ENCODE measurements around the gene KRTAP10-5. TPM values are rescaled to one million over a fixed set of nuclear protein-coding genes. Genes with fewer than 3 reads are reported as not detected.

KRTAP10-5 gene
- total and polyA plus RNA-seq, 5 experiments from 2014 or later: not detected

GRCh38 chr21:44537930-44538911, 42.2 kb downstream of the KRTAP10-5 start:
- H3K9me3 Mint-ChIP-seq: peaks cover 0 to 3% (median 0%) of the 10 kb centered on the region in 9 donors
- DNase-seq: peak in 2 of 10 donors; percentile 0 to 24
- ATAC-seq: no peak
- H3K36me3 Mint-ChIP-seq: peaks cover 0 to 2% (median 0%) of the 10 kb centered on the region in 3 donors
- H3K4me3 Mint-ChIP-seq: no peak overlapping the region
- peaks cover 0 to 3% (median under 1%) of the 10 kb centered on the region in 4 donors for H3K4me1 Mint-ChIP-seq
- POLR2A ChIA-PET: no interaction called here
- peaks cover 0 to 2% (median 0%) of the 10 kb centered on the region in 5 donors for H3K27me3 Mint-ChIP-seq
- H3K27ac Mint-ChIP-seq: peak overlapping the region in 1 of 10 donors; percentile 80

- POLR2A ChIA-PET: no interaction called here
- Mint-ChIP-seq H3K27me3 (peaks cover 0 to 2% (median 0%) of the 10 kb centered on the region in 5 donors), H3K4me1 (peaks cover 0 to 1% (median 0%) of the 10 kb centered on the region in 4 donors), H3K9me3 (peaks cover 0 to 3% (median 0%) of the 10 kb centered on the region in 9 donors), H3K4me3 (no peak overlapping the region), H3K27ac (no peak overlapping the region), H3K36me3 (no peaks in the 10 kb centered on the region)
- ATAC-seq (no peak), DNase-seq (peak in 1 of 10 donors; percentile 15)
These were observed 44.4 kb downstream of the KRTAP10-5 start for GRCh38 chr21:44535963-44536362.

- Mint-ChIP-seq H3K36me3 (no peaks in the 10 kb centered on the region), H3K27ac (no peak overlapping the region), H3K4me3 (no peak overlapping the region), H3K27me3 (peaks cover 0 to 7% (median 2%) of the 10 kb centered on the region in 5 donors), H3K9me3 (peaks cover 0 to 2% (median 0%) of the 10 kb centered on the region in 9 donors), H3K4me1 (peaks cover 0 to 4% (median 1%) of the 10 kb centered on the region in 4 donors)
- ATAC-seq (no peak), DNase-seq (peak in 1 of 10 donors; percentile 11)
- POLR2A ChIA-PET: no interaction called here
These were observed 45.7 kb downstream of the KRTAP10-5 start for GRCh38 chr21:44534688-44535087.

GRCh38 chr21:44533891-44534627, 46.3 kb downstream of the KRTAP10-5 start:
- H3K27me3 Mint-ChIP-seq: peaks cover 0 to 7% (median 2%) of the 10 kb centered on the region in 5 donors
- no peaks in the 10 kb centered on the region for H3K36me3 Mint-ChIP-seq
- no peak overlapping the region for H3K4me3 Mint-ChIP-seq
- H3K27ac Mint-ChIP-seq: no peak overlapping the region
- no peak for ATAC-seq
- peak in 1 of 10 donors; percentile 53 for DNase-seq
- H3K4me1 Mint-ChIP-seq: peaks cover 0 to 6% (median 1%) of the 10 kb centered on the region in 4 donors
- POLR2A ChIA-PET: no interaction called here
- no peaks in the 10 kb centered on the region for H3K9me3 Mint-ChIP-seq

- POLR2A ChIA-PET: interaction anchor here (0.6 kb wide), 1 partner anchor 261 kb away, joined by 7 read pairs; no protein-coding TSS in a partner anchor
- Mint-ChIP-seq H3K27ac (peak overlapping the region in 1 of 10 donors; percentile 56), H3K36me3 (no peaks in the 10 kb centered on the region), H3K4me1 (peaks cover 0 to 8% (median 1%) of the 10 kb centered on the region in 4 donors), H3K4me3 (no peak overlapping the region), H3K27me3 (peaks cover 0 to 7% (median 2%) of the 10 kb centered on the region in 5 donors), H3K9me3 (no peaks in the 10 kb centered on the region)
- no peak for ATAC-seq
- DNase-seq: peak in 1 of 10 donors; percentile 52
These were observed 47.1 kb downstream of the KRTAP10-5 start for GRCh38 chr21:44533121-44533890.

GRCh38 chr21:44532712-44533111, 47.7 kb downstream of the KRTAP10-5 start:
- POLR2A ChIA-PET: interaction anchor here (0.6 kb wide), 1 partner anchor 262 kb away, joined by 7 read pairs; no protein-coding TSS in a partner anchor
- Mint-ChIP-seq H3K27ac (peak overlapping the region in 1 of 10 donors; percentile 34), H3K4me1 (peaks cover 0 to 8% (median 1%) of the 10 kb centered on the region in 4 donors), H3K9me3 (no peaks in the 10 kb centered on the region), H3K36me3 (no peaks in the 10 kb centered on the region), H3K4me3 (no peak overlapping the region), H3K27me3 (peaks cover 0 to 6% (median 2%) of the 10 kb centered on the region in 5 donors)
- no peak for ATAC-seq
- DNase-seq: no peak

- Mint-ChIP-seq H3K4me3 (no peak overlapping the region), H3K27me3 (peaks cover 0 to 6% (median 0%) of the 10 kb centered on the region in 5 donors), H3K4me1 (peaks cover 0 to 8% (median 1%) of the 10 kb centered on the region in 4 donors), H3K36me3 (no peaks in the 10 kb centered on the region), H3K9me3 (no peaks in the 10 kb centered on the region), H3K27ac (no peak overlapping the region)
- peak in 1 of 10 donors; percentile 28 for DNase-seq
- ATAC-seq: no peak
- POLR2A ChIA-PET: no interaction called here
These were observed 48.5 kb downstream of the KRTAP10-5 start for GRCh38 chr21:44531606-44532564.

- no peak overlapping the region for H3K4me3 Mint-ChIP-seq
- POLR2A ChIA-PET: no interaction called here
- H3K27ac Mint-ChIP-seq: peak overlapping the region in 1 of 10 donors; percentile 75
- no peaks in the 10 kb centered on the region for H3K9me3 Mint-ChIP-seq
- no peaks in the 10 kb centered on the region for H3K36me3 Mint-ChIP-seq
- peak in 2 of 10 donors; percentile 14 to 54 for DNase-seq
- peaks cover 0 to 8% (median 1%) of the 10 kb centered on the region in 4 donors for H3K4me1 Mint-ChIP-seq
- ATAC-seq: no peak
- H3K27me3 Mint-ChIP-seq: peaks cover 0 to 6% (median 0%) of the 10 kb centered on the region in 5 donors
These were observed 49.4 kb downstream of the KRTAP10-5 start for GRCh38 chr21:44530903-44531605.

- POLR2A ChIA-PET: no interaction called here
- peaks cover 0 to 6% (median 0%) of the 10 kb centered on the region in 5 donors for H3K27me3 Mint-ChIP-seq
- no peaks in the 10 kb centered on the region for H3K36me3 Mint-ChIP-seq
These were observed 50.0 kb downstream of the KRTAP10-5 start for GRCh38 chr21:44530221-44530902.

GRCh38 chr21:44529503-44530125, 50.8 kb downstream of the KRTAP10-5 start:
- H3K9me3 Mint-ChIP-seq: no peaks in the 10 kb centered on the region
- peaks cover 0 to 8% (median 1%) of the 10 kb centered on the region in 4 donors for H3K4me1 Mint-ChIP-seq
- POLR2A ChIA-PET: interaction anchor here (0.6 kb wide), 2 partner anchors 99 to 311 kb away, joined by 3 read pairs; no protein-coding TSS in a partner anchor
- ATAC-seq: no peak
- peak overlapping the region in 1 of 10 donors; percentile 26 for H3K27ac Mint-ChIP-seq
- H3K36me3 Mint-ChIP-seq: no peaks in the 10 kb centered on the region
- peaks cover 0 to 6% (median 0%) of the 10 kb centered on the region in 5 donors for H3K27me3 Mint-ChIP-seq
- peak in 2 of 10 donors; percentile 13 to 44 for DNase-seq
- no peak overlapping the region for H3K4me3 Mint-ChIP-seq

More at GRCh38 chr21:44530221-44530902, 50.0 kb downstream of the KRTAP10-5 start:
- DNase-seq: peak in 1 of 10 donors; percentile 12
- Mint-ChIP-seq H3K27ac (peak overlapping the region in 3 of 10 donors; percentile 26 to 56 (median 48)), H3K4me3 (no peak overlapping the region), H3K9me3 (no peaks in the 10 kb centered on the region), H3K4me1 (peaks cover 0 to 8% (median 1%) of the 10 kb centered on the region in 4 donors)
- no peak for ATAC-seq

All from naive thymus-derived CD8-positive, alpha-beta T cell (primary cell).